ENCODE measurements around the gene OTX1. TPM values are rescaled to one million over a fixed set of nuclear protein-coding genes. Genes with fewer than 3 reads are reported as not detected.

Gene OTX1
- total and polyA plus RNA-seq, 4 donors = 0.59 TPM; not detected in 3

GRCh38 chr2:63093502-63093901, 42.9 kb downstream of the OTX1 start:
- DNase-seq (ENCODE audit: low spot score) = no peak

GRCh38 chr2:63096491-63096890, 45.9 kb downstream of the OTX1 start:
- H3K27me3 ChIP-seq (ENCODE audit: control insufficient read depth in 4 of 4, insufficient read depth in 4 of 4, low read length in 3 of 4) = no peaks in the 10 kb centered on the region
- no peak overlapping the region for H3K27ac ChIP-seq (ENCODE audit: low read depth in 1 of 2, low read length in 2 of 2)
- no peaks in the 10 kb centered on the region for H3K36me3 ChIP-seq (ENCODE audit: control insufficient read depth in 4 of 4, insufficient read depth in 3 of 4, low read depth in 1 of 4, low read length in 3 of 4)
- WGBS = 31% methylated on average over 1 of the region's 1 CpG
- peaks cover 0 to 3% (median under 1%) of the 10 kb centered on the region in 4 donors for H3K9me3 ChIP-seq (ENCODE audit: control insufficient read depth in 4 of 4, low read length in 3 of 4)
- H3K4me1 ChIP-seq (ENCODE audit: control insufficient read depth in 4 of 4, insufficient read depth in 4 of 4, low read length in 3 of 4) = no peaks in the 10 kb centered on the region
- DNase-seq (ENCODE audit: low spot score) = no peak
- H3K9ac ChIP-seq (ENCODE audit: low read depth in 1 of 2, low read length in 2 of 2) = no peak overlapping the region
- H3K4me3 ChIP-seq (ENCODE audit: low read depth in 1 of 3, low read length in 3 of 3) = no peak overlapping the region
- TF ChIP-seq ZBTB33 (IDR thresholded peaks at IDR 0.05) = no peak
- no peak for TF ChIP-seq REST (IDR thresholded peaks at IDR 0.05)
- TF ChIP-seq FOXA2 (IDR thresholded peaks at IDR 0.05) = no peak
- TF ChIP-seq CTCF (IDR thresholded peaks at IDR 0.05; ENCODE audit: low read depth, low read length, missing input control) = no peak
- no peak for TF ChIP-seq ATF3 (IDR thresholded peaks at IDR 0.05)
- TF ChIP-seq RAD21 (IDR thresholded peaks at IDR 0.05) = no peak

More at GRCh38 chr2:63093502-63093901, 42.9 kb downstream of the OTX1 start:
- no peak overlapping the region for H3K9ac ChIP-seq (ENCODE audit: low read depth in 1 of 2, low read length in 2 of 2)
- H3K27me3 ChIP-seq (ENCODE audit: control insufficient read depth in 4 of 4, insufficient read depth in 4 of 4, low read length in 3 of 4) = no peaks in the 10 kb centered on the region
- H3K4me3 ChIP-seq (ENCODE audit: low read depth in 1 of 3, low read length in 3 of 3) = no peak overlapping the region
- TF ChIP-seq FOXA1 (IDR thresholded peaks at IDR 0.05) = no peak
- TF ChIP-seq RAD21 (IDR thresholded peaks at IDR 0.05) = no peak
- TF ChIP-seq GABPA (IDR thresholded peaks at IDR 0.05 in 1 of 2, conservative IDR thresholded peaks at IDR 0.05 in 1 of 2) = no peak
- TF ChIP-seq REST (IDR thresholded peaks at IDR 0.05) = no peak
- no peak for TF ChIP-seq RXRA (IDR thresholded peaks at IDR 0.05)
- TF ChIP-seq NR2F2 (IDR thresholded peaks at IDR 0.05) = no peak
- no peak for TF ChIP-seq HNF4A (conservative IDR thresholded peaks at IDR 0.05)
- no peak for TF ChIP-seq EGR1 (IDR thresholded peaks at IDR 0.05; ENCODE audit: low read depth in 2 of 2)
- TF ChIP-seq CTCF (IDR thresholded peaks at IDR 0.05; ENCODE audit: low read depth, low read length, missing input control) = no peak
- no peak for TF ChIP-seq YY1 (IDR thresholded peaks at IDR 0.05)
- no peaks in the 10 kb centered on the region for H3K4me1 ChIP-seq (ENCODE audit: control insufficient read depth in 4 of 4, insufficient read depth in 4 of 4, low read length in 3 of 4)
- no peaks in the 10 kb centered on the region for H3K36me3 ChIP-seq (ENCODE audit: control insufficient read depth in 4 of 4, insufficient read depth in 3 of 4, low read depth in 1 of 4, low read length in 3 of 4)
- no peak overlapping the region for H3K27ac ChIP-seq (ENCODE audit: low read depth in 1 of 2, low read length in 2 of 2)
- 89% methylated on average over 1 of the region's 1 CpG for WGBS
- H3K9me3 ChIP-seq (ENCODE audit: control insufficient read depth in 4 of 4, low read length in 3 of 4) = no peaks in the 10 kb centered on the region
